Erythroblast (primary cell): ENCODE data around the gene ERCC2.
A peak's percentile ranks its signal among the peaks of the same experiment; 100 is the strongest.
"Not testable (repeated sequence)": the region's sequence is repeated elsewhere in the genome, so short reads cannot be mapped to it uniquely, and the experiment has no call there.

Source experiments
- DNase-seq, 2 experiments: peaks; one replicate each; lab custom pipeline; 2025; lab: John Stamatoyannopoulos, UW
- GATA1 ChIP-seq: IDR thresholded peaks from 2 replicates; pipeline ENCODE4 v1.6.1; 2011; ENCODE audit warnings: low read depth, mild to moderate bottlenecking, control low read depth, low read length, moderate library complexity
- POLR2A ChIP-seq: IDR thresholded peaks from 2 replicates; pipeline ENCODE4 v1.6.1; 2011; ENCODE audit warnings: mild to moderate bottlenecking, low read length

Gene ERCC2

DNA sequence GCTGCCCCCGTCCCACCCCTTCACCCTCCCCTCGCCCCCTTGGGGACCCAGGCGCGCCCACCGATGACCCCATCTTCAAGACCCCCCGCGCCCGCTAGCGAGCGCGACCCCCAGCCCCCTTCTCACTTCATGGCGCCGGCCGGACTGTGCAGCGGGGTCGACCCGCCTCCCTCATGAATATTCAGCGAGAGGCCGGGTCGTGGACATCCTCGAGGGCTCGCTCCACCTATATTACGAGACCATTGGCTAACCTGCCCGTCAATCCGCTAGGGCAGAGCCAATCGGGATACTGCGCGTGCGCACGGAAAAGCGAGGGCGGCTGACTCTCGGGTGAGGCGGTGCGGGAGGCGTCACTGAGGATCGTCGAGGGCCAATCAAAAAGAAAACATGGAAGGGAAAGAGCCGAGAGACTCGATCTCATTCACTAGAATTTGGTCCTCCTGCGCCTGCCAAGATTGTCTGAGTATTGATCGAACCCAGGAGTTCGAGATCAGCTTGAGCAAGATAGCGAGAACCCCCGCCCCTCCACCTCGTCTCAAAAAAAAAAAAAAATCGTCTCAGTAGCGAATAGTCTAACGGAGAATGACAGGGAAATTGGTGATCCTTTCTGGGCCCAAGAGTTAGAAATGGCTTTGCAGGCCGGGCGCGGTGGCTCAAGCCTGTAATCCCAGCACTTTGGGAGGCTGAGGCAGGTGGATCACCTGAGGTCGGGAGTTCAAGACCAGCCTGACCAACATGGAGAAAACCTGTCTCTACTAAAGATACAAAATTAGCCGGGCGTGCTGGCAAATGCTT is at the start of gene ERCC2:
TSS of gene ERCC2 (minus strand) at position 164 of the 795 bp plus-strand sequence. CDS start at position 131, 33 bp downstream.
- TF ChIP-seq GATA1 (no peak), POLR2A (peak; percentile 70)

DNA sequence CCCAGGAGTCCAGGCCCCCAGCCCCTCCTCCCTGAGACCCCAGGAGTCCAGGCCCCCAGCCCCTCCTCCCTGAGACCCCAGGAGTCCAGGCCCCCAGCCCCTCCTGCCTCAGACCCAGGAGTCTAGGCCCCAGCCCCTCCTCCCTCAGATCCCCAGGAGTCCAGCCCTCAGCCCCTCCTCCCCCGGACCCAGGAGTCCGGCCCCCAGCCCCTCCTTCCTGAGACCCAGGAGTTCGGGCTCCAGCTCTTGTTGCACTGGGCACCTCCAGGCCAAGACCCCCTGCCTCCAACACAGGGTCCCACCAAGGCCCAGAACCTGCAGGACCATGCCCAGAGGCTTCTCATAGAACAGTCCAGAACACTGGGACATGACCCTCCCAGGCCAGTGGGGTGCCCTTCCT is 49.5 kb upstream of the ERCC2 start:
- TF ChIP-seq POLR2A = no peak
- TF ChIP-seq GATA1 = no peak
- DNase-seq = no peak

More for the DNA sequence above, at the start of gene ERCC2:
- peak; percentile 99 for DNase-seq

DNA sequence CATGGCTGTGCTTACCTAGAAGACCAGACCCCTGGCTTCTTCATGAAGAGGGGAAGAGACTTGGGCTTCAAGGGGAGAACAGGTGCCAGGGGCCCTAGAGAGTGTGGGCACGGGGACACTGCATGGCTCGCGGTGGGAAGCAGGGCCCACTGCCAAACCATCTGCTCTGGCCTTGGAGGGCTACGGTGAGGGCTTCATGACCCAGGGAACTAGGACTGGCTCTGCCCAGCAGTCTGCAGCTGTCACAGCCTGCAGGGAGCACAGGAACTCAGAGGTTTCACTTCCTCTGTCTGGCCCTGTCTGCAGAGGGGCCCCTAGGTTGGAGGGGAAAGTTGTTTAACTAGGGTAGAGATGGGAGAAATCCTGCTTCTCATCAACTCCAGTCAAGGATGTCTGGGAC is 49.0 kb upstream of the ERCC2 start:
- no peak for TF ChIP-seq POLR2A
- no peak for TF ChIP-seq GATA1
- DNase-seq = no peak

GRCh38 chr19:45418802-45419201 is 48.4 kb upstream of the ERCC2 start:
- DNase-seq = no peak
- TF ChIP-seq GATA1 = no peak
- TF ChIP-seq POLR2A = no peak

- TF ChIP-seq GATA1 = no peak
- no peak for TF ChIP-seq POLR2A
- DNase-seq = no peak
Observed at GRCh38 chr19:45417151-45417550, 46.8 kb upstream of the ERCC2 start.

- no peak for TF ChIP-seq GATA1
- DNase-seq = no peak
Observed at GRCh38 chr19:45414468-45414867, 44.1 kb upstream of the ERCC2 start.

- DNase-seq = no peak
- TF ChIP-seq POLR2A (no peak), GATA1 (no peak)
Observed at GRCh38 chr19:45413497-45413896, 43.1 kb upstream of the ERCC2 start.

DNA sequence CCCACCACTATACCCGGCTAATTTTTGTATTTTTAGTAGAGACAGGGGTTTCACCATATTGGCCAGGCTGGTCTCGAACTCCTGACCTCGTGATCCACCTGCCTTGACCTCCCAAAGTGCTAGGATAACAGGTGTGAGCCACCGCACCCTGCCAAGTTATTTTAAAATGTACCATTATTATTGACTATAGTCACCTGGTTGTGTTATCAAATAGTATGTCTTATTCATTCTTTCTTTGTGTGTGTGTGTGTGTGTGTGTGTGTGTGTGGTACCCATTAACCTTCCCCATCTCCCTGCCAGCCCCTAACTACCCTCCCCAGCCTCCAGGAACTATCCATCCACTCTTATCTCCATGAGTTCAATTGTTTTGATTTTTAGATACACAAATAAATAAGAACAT is 40.0 kb upstream of the ERCC2 start:
- DNase-seq = not testable (repeated sequence)

DNA sequence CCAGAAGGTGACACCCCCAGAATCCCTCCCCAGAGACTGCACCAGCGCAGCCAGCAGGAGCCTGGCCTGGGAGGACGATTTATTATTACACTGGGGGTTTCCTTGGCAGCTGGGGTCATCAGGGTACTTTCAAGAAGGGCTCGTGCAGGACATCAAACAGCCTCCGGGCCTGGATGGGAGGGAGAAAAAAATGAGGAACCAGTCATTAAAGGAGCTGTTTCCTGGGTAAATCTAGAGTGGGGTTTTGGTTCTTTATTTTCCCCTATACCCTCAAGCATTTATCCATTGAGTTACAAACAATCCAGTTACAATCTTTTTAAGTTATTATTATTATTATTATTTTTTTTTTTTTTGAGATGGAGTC is 39.2 kb upstream of the ERCC2 start:
- no peak for DNase-seq
- TF ChIP-seq POLR2A = no peak
- no peak for TF ChIP-seq GATA1

DNA sequence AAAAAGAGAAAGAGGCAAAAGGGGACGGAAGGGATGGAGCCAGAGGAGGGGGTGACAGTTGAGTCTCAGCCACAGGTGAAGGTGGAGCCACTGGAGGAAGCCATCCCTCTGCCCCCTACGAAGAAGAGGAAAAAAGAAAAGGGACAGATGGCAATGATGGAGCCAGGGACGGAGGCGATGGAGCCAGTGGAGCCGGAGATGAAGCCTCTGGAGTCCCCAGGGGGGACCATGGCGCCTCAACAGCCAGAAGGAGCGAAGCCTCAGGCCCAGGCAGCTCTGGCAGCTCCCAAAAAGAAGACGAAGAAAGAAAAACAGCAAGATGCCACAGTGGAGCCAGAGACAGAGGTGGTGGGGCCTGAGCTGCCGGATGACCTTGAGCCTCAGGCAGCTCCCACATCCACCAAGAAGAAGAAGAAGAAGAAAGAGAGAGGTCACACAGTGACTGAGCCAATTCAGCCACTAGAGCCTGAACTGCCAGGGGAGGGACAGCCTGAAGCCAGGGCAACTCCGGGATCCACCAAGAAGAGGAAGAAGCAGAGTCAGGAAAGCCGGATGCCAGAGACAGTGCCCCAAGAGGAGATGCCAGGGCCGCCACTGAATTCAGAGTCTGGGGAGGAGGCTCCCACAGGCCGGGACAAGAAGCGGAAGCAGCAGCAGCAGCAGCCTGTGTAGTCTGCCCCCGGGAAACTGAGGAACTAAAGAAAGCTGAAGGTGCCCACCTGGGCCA is 38.6 kb upstream of the ERCC2 start:
- DNase-seq = no peak
- no peak for TF ChIP-seq POLR2A
- no peak for TF ChIP-seq GATA1

GRCh38 chr19:45408121-45408520 is 37.7 kb upstream of the ERCC2 start:
- TF ChIP-seq POLR2A (no peak), GATA1 (no peak)
- DNase-seq = no peak

- not testable (repeated sequence) for DNase-seq
Observed at GRCh38 chr19:45407585-45407984, 37.2 kb upstream of the ERCC2 start.

GRCh38 chr19:45407091-45407375 is 36.7 kb upstream of the ERCC2 start:
- TF ChIP-seq POLR2A (no peak), GATA1 (no peak)
- DNase-seq = no peak

DNA sequence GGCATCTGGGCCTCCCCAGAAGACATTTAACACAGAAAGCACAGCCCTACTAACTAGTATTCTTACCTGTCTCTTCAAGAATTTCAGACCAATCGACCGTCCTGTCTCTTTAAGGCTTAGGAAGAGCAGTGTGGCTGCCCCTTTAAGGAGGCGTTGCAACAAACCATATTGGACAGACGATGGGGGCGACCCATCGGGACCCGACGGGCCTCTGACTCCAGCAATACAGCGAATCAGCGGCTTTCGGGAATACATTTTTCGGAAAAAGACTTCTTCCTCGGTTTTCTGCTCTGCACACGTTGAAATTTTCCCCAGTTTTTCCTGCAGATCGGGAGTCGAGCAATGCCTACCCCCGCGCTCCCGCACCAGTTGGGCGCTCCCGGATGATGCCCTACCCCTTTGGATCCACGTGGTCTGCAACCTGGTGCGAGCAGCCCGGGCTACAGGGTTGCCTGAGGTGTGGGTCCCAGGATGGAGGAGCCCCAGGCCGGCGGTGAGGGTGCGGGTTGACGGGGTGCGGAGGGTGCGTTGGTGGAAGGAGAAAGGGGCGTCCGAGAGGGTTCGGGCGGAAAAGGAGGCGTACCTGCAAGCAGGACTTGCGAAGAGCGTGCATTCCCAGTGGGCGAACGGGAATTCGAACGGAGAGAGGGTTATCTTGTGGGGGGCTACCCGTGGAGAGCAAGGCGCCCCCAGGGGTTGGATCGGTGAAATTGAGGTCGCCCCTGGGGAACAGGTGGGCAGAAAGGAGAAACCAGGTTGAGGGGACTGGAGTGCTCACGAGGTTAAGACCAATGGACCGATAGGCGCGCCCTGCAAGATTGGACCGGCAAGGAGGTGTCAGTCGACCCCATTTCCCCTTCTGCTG is 36.1 kb upstream of the ERCC2 start, which contains the start of gene POLR1G:
TSS of gene POLR1G (plus strand) at position 419 of the 865 bp plus-strand sequence. CDS start at position 472, 53 bp downstream.
- peak; percentile 26 for TF ChIP-seq POLR2A
- no peak for TF ChIP-seq GATA1
- peak; percentile 88 to 91 for DNase-seq
